ENCODE data around the gene SRMS. TPM values are rescaled to one million over a fixed set of nuclear protein-coding genes. Genes with fewer than 3 reads are reported as not detected.

SRMS gene
- total and polyA plus RNA-seq, 2 of the 13 experiments (the other 11 are each of a cell fraction or from before 2014, with no cell fraction given), result not detected

DNA sequence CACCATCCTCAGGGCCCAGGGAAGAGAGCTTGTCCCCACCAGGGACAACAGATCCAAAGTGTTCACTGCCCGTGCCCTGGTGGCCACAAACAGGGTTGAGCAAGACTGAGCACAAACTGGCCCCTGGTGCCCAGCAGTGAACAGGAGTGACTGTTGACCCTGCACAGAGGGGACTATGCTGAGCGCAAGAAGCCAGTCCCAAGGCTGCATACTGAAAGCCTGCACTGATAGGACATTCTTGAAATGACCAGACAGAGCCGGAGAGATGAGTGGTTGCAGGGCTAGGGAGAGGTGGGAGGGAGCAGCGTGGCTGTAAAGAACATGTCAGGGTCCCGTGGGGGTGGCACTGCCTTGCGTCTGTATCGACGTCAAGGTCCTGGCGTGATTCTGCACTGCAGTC, 3.5 kb upstream of the SRMS start:
- H3K27me3 ChIP-seq (ENCODE audit: control insufficient read depth in 1 of 2, insufficient read depth in 2 of 2, low read length in 2 of 2), result peaks cover 22 to 56% of the 10 kb centered on the region in 2 experiments
- no peak overlapping the region for H3K9ac ChIP-seq (ENCODE audit: insufficient read depth, low read depth, low read length)
- in situ Hi-C loops (cut with HindIII; ENCODE audit: extremely low pct_ligation_motif_present, low pct_unique_long_range_greater_than_20kb) (no loop called here), intact Hi-C loops (cut with micrococcal nuclease; ENCODE audit: unreplicated experiment) (no loop called here)
- H3K4me1 ChIP-seq (ENCODE audit: insufficient read depth, low read length), result peaks cover 13% of the 10 kb centered on the region; the same call in 1 of the 2 replicates
- POLR2A ChIA-PET, result no interaction called here
- peak; percentile 25 for ATAC-seq
- H3K9me3 ChIP-seq (ENCODE audit: low read length), result no peaks in the 10 kb centered on the region
- no peak for FAIRE-seq
- no peaks in the 10 kb centered on the region for H3K36me3 ChIP-seq (replicated peaks in 1 of 2; ENCODE audit: control insufficient read depth in 1 of 2, insufficient read depth in 2 of 2, low read length in 2 of 2)
- H3K79me2 ChIP-seq (ENCODE audit: insufficient read depth, low read length), result no peaks in the 10 kb centered on the region
- H3K27ac ChIP-seq (ENCODE audit: extremely low read length, insufficient read depth, low read length), result no peak overlapping the region
- CTCF ChIA-PET (ENCODE audit: low intra/inter-chr PET ratio, low total read pairs), result no interaction called here
- no peaks in the 10 kb centered on the region for H4K20me1 ChIP-seq (ENCODE audit: insufficient read depth, low read length)
- DNase-seq (ENCODE audit: low spot score), result no peak
- no peak overlapping the region for H3K4me2 ChIP-seq (ENCODE audit: low read depth, low read length)
- BruUV-seq (replicated peaks), result no TSS peak
- no peak overlapping the region for H2AFZ ChIP-seq (ENCODE audit: low read length)
- TF ChIP-seq, protein P1, sequence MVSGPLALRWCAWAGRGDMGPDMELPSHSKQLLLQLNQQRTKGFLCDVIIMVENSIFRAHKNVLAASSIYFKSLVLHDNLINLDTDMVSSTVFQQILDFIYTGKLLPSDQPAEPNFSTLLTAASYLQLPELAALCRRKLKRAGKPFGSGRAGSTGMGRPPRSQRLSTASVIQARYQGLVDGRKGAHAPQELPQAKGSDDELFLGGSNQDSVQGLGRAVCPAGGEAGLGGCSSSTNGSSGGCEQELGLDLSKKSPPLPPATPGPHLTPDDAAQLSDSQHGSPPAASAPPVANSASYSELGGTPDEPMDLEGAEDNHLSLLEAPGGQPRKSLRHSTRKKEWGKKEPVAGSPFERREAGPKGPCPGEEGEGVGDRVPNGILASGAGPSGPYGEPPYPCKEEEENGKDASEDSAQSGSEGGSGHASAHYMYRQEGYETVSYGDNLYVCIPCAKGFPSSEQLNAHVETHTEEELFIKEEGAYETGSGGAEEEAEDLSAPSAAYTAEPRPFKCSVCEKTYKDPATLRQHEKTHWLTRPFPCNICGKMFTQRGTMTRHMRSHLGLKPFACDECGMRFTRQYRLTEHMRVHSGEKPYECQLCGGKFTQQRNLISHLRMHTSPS (CRISPR knock-in tag; IDR thresholded peaks at IDR 0.05; ENCODE audit: low read depth), result peak; percentile 69; the same call in 1 of the 2 replicates
- TF ChIP-seq MTA1 (CRISPR knock-in tag; IDR thresholded peaks at IDR 0.05; ENCODE audit: borderline replicate concordance), result peak; percentile 49; the same call in 1 of the 2 replicates
- TF ChIP-seq, protein P2, sequence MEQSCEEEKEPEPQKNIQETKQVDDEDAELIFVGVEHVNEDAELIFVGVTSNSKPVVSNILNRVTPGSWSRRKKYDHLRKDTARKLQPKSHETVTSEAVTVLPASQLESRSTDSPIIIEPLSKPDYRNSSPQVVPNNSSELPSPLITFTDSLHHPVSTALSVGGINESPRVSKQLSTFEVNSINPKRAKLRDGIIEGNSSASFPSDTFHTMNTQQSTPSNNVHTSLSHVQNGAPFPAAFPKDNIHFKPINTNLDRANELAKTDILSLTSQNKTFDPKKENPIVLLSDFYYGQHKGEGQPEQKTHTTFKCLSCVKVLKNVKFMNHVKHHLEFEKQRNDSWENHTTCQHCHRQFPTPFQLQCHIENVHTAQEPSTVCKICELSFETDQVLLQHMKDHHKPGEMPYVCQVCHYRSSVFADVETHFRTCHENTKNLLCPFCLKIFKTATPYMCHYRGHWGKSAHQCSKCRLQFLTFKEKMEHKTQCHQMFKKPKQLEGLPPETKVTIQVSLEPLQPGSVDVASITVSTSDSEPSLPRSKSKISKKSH (CRISPR knock-in tag; IDR thresholded peaks at IDR 0.05; ENCODE audit: borderline replicate concordance), result 0 out of 2 replicates have a peak, but pooled peaks have one; percentile 17
- TF ChIP-seq CEBPG (CRISPR knock-in tag; IDR thresholded peaks at IDR 0.05), result 0 out of 2 replicates have a peak, but pooled peaks have one; percentile 16
- TF ChIP-seq CEBPB (IDR thresholded peaks at IDR 0.05; ENCODE audit: borderline replicate concordance, low read depth, low read length), result peak; percentile 54; the same call in 1 of the 2 replicates
- no peak for TF ChIP-seq POGZ (CRISPR knock-in tag; IDR thresholded peaks at IDR 0.05)
- TF ChIP-seq, protein P3, sequence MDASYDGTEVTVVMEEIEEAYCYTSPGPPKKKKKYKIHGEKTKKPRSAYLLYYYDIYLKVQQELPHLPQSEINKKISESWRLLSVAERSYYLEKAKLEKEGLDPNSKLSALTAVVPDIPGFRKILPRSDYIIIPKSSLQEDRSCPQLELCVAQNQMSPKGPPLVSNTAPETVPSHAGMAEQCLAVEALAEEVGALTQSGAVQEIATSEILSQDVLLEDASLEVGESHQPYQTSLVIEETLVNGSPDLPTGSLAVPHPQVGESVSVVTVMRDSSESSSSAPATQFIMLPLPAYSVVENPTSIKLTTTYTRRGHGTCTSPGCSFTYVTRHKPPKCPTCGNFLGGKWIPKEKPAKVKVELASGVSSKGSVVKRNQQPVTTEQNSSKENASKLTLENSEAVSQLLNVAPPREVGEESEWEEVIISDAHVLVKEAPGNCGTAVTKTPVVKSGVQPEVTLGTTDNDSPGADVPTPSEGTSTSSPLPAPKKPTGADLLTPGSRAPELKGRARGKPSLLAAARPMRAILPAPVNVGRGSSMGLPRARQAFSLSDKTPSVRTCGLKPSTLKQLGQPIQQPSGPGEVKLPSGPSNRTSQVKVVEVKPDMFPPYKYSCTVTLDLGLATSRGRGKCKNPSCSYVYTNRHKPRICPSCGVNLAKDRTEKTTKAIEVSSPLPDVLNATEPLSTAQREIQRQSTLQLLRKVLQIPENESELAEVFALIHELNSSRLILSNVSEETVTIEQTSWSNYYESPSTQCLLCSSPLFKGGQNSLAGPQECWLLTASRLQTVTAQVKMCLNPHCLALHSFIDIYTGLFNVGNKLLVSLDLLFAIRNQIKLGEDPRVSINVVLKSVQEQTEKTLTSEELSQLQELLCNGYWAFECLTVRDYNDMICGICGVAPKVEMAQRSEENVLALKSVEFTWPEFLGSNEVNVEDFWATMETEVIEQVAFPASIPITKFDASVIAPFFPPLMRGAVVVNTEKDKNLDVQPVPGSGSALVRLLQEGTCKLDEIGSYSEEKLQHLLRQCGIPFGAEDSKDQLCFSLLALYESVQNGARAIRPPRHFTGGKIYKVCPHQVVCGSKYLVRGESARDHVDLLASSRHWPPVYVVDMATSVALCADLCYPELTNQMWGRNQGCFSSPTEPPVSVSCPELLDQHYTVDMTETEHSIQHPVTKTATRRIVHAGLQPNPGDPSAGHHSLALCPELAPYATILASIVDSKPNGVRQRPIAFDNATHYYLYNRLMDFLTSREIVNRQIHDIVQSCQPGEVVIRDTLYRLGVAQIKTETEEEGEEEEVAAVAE (CRISPR knock-in tag; IDR thresholded peaks at IDR 0.05; ENCODE audit: borderline replicate concordance), result peak; percentile 76; the same call in 1 of the 2 replicates
- TF ChIP-seq HNRNPL (IDR thresholded peaks at IDR 0.05; ENCODE audit: low read depth, low read length), result 0 out of 2 replicates have a peak, but pooled peaks have one; percentile 45
- no peak for TF ChIP-seq ARHGAP35 (CRISPR knock-in tag; IDR thresholded peaks at IDR 0.05; ENCODE audit: borderline replicate concordance)
- TF ChIP-seq FOXA1 (IDR thresholded peaks at IDR 0.05), result no peak
- TF ChIP-seq FOXA1 (CRISPR knock-in tag; IDR thresholded peaks at IDR 0.05), result no peak
- TF ChIP-seq ZBTB7A (CRISPR knock-in tag; IDR thresholded peaks at IDR 0.05), result peak; percentile 55; the same call in 1 of the 2 replicates
- TF ChIP-seq, protein P4, sequence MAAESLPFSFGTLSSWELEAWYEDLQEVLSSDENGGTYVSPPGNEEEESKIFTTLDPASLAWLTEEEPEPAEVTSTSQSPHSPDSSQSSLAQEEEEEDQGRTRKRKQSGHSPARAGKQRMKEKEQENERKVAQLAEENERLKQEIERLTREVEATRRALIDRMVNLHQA (CRISPR knock-in tag; IDR thresholded peaks at IDR 0.05), result no peak
- H3K4me3 ChIP-seq (replicated peaks in 1 of 3; ENCODE audit: insufficient read depth in 1 of 3, low read depth in 2 of 3, low read length in 3 of 3), result no peak overlapping the region
- 3% methylated on average over 9 of the region's 9 CpGs for WGBS (ENCODE audit: low lambda C conversion rate)
